GM18868 (cell line): ENCODE measurements around the gene SLX4IP.
"Not testable (repeated sequence)": the region's sequence is repeated elsewhere in the genome, so short reads cannot be mapped to it uniquely, and the experiment has no call there.

Experiments used
- ATAC-seq: cut with Tn5 transposase; IDR thresholded peaks from one replicate; pipeline ENCODE4 v1.9.1; 2021; ENCODE audit warnings: mild to moderate bottlenecking, moderate library complexity; ENCODE audit not compliant: unreplicated experiment

SLX4IP gene

DNA sequence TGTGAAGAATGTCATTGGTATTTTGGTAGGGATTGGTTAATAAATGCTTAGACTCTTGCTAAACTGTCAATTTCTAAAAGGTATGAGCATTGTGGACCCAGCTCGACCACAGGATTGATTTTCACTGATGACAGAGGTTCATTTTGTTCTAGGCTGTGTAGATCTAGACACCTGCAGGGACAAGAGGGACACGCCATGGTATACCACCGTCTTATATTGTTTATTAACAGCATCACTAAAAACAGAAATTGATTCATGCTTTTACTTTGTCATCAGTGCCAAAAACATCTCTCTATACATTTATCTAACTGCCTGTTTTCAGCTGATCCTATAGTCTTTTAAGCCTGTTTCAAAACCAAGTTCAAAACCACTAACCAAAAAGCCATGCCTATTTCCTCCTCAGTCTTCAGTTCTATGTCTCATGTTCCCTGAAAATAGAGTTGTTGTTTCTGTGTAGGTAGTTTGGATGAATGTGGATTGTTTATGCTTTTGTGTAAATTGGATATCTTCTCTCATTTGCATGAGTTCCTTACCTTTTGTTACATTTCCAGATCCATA, 128.9 kb downstream of the SLX4IP start:
- no peak for ATAC-seq

DNA sequence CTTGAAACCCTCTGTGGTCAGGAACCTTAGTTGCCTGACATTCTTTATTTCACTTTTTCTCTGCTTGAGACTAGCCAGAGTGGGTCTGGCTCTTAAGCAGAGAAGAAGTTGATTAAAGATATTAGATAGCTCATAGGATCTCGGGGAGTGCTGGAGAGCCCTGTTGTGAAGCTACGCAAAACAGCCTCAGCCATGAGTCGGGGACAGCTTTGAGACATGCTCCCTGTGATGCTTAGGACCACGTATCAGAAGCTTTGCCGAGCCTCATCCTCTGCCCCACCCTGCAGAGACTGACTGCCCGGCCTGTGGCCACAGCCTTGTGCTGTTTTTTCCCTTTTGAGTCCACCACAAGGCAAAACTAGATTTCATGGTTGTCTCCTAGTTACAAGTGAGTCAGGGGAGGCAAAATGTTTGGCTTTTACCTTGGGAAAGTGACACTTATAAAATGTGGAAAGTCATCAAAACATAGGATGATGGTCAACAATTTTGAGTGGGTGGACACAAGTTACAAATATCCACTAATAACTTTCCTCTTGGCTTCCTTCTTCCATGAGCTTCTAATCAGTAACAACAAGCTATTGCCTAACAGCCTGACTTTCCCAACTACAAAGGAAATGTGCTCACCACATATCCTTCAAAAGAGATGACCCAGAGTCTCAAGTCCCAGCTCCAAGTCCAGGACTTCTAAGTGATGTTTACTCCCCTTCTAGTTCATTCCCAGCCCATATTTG, 130.3 kb downstream of the SLX4IP start:
- no peak for ATAC-seq

DNA sequence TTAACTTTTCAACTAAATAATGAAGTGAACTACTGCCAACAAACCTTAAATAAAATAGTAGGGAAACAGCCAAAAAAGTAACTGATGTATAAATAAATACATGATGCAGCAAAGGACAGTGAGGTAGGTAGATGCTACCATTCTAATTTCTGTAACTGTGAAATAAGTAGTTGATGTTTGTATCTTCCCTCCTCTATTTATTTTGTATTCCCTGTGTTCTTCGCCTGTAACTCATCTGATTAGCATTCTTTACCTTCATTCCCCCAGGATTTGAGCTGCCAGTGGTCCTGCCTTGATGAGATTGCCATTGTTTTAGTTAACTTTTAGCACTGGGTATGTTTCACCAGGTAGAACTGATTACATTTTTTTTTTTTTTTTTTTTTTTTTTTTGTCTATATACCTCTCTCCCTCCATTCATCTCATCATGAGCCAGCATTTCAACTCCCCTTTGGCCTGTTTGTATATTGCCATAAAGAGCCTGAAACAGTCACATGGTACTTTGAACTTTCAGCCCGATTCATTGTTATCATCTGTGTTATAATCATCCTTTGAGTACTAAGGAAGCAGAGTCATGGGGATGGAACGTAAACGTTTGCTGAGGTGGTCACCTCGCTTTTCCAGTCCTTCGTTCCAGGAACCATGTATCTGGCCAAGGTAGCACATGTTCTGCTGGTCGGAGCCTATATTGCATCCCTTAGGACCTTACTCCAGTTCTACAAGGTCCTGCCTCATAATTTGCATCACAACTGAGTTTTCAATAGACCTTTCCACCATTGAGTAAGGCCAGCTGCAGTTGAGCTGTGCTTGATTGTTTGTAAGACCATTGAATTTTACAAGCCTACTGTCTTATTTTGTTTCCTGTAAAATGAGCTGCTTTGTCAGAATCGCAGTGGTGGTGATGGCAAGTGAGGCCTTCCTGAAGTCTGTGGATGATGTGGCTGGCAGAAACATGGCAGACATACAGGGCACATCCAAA, 131.1 kb downstream of the SLX4IP start:
- no peak for ATAC-seq

DNA sequence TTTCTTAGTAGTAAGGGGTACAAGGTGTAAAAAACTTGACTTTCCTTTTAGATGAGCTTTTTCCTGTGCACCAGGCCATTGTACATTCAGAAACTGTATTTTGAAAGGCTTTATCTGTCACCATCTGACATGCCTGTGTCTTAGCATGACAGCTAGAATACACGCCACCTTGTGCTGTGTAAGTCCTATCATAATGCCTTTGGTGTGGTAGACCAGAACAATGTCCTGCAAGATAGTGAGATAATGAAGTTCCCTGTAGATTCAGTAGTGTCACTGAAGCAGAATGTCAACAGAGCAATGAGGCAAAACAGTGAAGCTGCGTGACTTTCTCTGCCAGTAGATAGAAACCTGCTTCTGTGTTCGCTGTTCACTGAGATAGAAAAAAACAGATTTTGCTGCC, 132.9 kb downstream of the SLX4IP start:
- ATAC-seq, result peak; percentile 82

DNA sequence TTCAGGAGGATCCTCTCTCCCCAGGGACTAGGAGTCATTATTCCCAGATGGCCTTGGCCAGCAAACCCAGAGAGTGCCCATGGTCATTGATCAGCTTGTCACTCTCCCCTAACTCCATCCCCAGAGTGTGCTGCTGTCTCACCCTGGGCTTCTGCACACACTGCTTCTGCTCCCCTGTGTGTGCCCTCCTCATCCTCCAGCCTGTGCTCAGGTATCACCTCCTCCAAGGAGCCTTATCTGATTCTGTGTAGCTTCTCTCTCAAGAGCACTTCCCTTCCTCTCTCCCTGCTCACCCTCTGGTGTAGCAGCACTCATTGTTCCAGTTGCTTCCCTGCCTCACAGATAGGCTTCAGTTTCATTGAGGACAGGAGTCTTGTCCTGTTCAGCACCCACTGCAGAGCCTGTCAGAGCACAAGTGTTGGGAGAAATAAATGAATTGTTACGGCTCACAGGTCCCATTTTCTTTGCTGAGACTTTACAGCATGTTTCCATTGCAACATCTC, 136.3 kb downstream of the SLX4IP start:
- no peak for ATAC-seq

DNA sequence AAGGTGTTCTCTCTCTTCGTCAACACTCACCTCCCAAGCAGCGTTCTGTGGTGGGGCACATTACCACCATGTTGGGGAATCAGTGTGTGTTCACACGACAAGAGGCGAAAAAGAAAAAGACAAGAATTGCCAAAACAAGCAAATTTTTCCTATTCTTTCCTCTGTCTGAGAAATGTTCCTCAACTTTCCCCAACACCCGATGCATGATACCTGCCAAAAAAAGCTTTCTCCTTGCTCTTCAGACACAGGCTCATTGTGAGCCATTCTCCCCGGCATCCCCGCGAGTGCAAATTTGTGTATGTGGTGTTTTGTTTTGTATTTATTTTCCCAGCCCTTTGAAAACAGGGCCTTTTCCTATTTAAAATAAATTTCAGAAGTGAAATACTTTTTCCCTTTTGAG, 137.7 kb downstream of the SLX4IP start:
- ATAC-seq, result no peak

DNA sequence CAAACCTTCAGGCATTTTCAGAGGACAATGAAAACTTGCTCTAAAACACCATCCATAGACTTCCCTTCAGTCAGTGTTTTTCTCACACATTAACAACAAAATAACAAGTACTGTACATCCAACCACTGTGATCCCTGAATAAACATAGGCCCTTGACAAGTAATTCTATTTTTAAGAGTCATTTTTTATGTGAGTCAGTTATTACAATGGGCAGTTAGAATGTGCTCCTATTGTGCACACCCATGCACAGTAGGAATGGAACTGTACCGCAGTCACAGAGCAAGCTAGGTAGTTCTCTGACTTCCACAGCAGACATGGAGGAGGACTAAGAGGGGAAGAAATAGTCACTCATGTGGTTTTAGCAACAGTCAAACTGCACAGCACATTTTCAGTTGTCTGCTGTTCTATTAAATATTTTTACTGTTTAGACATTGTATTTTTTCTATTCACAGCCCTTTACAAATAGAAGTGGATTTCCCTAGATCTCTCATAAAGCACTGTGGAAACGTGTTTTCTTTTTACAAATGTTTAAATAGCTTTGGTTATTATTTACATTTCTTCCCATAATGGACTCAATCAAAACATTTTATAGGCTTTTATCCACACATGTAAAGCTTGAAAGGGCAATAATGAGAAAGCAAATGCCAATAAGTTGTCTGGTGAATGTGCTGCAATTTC, 138.3 kb downstream of the SLX4IP start:
- ATAC-seq, result no peak

DNA sequence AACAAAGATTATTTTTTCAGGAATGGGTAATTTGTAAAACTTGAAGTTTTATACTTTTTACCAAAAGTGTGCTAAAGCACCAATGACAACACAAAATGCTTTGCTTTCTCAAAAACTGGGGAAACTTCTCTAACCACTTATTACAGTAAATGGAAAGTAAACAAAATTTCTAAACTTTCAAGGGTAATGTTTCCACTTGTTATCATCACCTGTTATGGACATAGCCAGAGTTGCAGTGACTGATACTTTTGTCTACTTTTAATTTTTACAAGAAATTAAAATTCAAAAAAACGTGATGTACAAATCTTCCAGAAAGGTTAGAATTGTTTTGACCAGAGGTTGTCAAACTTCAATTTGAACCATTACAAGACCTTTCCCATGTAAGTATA, 138.8 kb downstream of the SLX4IP start:
- no peak for ATAC-seq

DNA sequence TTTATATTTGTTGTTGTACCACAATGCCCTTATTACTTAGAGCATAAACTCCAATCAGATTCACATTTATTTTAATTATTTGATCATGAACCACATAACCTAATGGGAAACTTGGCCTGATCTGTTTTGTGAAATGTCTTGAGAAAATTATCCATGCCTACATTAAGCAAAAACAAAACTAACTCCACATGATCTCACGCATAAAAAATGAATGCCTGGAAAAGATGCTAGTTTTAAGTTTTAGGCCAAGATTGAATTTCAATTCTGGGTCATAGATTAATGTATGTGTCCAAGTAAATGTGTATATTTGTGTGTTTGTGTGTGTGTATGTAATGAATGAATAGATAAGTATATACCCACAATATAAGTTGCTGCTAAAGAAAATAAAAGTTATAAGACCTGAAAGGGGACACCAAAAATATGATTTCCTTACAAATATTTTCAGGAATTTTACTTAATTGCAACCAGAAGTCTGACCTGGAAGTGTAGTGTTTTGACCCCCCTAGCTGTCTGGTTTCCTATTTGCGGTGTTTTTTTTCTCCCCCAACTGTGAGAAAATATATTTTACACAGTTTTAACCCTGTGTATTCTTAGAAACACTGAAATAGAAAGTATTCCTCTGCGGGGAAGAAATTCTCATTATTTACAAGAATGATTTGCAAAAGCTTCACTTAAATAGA, 141.4 kb downstream of the SLX4IP start:
- no peak for ATAC-seq

DNA sequence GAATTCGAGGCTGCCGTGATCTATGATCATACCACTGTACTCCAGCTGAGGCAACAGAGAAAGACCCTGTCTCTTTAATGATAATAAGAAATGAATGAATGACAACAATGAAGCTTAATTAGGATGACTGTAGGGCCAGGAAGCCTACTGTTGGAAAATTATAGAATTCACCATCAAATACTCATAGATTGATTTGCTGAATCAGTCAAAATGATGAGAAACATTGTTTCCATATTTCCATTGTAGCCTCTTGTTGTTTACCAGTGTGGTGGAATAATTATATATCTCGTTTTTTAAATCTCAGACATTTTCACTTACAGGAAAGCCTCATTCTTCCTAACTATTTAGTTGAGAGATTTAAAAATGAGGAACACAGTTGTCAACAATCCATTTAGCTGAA, 142.5 kb downstream of the SLX4IP start:
- no peak for ATAC-seq

DNA sequence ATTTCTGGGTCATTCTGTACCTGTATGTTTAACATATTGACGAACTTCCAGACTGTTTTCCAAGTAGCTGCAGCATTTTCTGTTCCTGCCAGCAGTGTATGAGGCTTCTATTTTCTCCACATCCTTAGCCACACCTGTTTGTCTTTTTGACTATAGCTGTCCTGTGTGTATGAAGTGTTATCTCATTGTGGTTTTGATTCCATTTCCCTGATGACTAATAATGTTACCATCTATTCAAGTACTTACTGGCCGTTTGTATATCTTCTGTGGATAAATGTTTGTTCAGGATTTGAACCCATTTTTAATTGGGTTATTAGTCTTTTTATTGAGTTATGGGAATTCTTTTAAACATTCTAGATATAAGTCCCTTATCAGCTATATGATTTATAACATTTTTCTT, 143.5 kb downstream of the SLX4IP start:
- ATAC-seq, result peak; percentile 74

DNA sequence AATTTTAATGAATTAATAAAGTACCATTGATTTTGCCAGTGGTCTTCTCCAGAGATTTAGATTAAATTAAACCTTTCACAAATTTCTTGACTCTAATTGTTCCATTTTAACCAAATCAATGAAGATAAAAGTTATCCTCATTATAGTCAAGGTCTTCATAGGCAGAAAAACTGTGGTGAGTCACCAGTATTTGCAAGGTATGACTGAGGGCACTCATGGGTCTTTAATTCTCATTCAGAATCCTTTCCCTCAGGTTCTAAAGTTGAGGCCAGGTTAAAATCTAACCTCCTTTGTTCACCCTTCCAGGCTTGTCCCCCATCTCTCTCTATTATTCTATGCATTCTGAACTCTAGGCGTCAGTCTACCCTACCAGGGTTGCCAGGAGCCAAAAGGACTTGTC, 144.8 kb downstream of the SLX4IP start:
- no peak for ATAC-seq

DNA sequence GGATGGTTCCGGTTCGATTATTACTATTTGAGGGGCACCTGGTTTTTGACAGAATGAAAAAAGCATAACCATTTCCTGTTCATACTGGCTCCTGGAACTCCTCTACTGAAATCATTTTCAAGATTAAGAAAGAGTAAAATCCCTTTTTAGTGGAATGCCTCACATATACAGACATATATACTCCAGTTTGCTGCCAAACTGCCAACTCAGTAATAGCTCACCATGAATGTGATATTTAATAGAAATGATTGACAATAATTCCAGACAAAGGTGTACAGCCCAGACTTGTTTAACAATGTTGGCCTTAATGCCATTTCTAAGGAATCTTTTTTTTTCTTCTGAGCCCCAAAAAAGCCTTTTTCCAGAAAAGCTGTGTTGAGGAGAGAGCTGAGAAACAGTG, 145.6 kb downstream of the SLX4IP start:
- ATAC-seq, result no peak

DNA sequence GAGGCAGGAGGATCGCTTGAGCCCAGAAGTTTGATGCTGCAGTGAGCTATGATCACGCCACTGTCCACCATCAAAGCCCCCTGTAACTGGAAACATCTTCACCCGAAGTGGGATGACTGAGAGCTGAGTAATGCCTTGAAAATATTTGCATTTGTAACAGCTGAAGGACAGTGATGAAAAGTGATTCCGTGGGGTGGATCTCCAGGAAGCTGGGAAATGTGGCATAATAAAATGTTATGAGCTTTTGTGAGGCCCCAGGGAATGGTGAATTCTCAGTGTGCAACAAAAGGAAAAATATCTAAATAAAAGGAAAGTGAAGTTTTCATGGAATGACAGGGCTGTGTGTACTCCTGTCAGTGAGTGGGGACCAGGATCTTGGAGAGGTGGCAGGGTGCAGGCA, 146.7 kb downstream of the SLX4IP start:
- ATAC-seq, result no peak

DNA sequence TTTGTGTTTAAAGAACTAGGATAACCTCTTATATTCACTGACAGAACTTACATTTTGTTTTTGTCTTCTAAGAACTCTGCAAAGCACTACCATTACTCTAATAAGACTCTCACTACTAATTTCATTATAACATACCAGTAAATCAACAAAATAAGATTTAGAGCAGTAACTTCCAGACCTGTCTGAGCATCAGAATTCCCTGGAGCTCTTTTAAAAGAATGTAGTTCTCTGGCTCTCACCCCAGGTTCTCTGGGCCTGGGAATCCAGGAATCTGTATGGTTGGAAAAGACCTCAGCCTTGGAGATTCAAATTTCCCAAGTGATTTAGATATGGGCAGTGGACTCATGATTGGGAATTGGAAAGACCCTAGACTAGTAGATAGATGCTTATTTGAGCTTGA, 149.3 kb downstream of the SLX4IP start:
- ATAC-seq, result no peak

DNA sequence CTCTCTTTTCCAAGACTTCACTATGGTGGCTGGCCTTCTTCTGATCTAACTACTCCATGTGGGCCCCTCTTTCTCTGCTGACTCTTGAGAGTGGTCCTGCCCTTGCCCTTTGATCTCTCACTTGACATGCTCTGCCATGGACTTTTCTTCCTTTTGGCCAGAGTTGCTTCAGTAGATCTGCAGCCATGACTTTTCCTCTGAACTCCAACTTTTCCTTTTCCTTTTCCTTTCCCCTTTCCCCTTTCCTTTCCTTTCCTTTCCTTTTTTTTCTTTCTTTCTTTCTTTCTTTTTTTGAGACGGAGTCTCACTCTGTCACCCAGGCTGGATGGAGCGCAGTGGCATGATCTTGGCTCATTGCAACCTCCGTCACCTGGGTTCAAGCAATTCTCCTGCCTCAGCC, 150.2 kb downstream of the SLX4IP start:
- ATAC-seq, result no peak

DNA sequence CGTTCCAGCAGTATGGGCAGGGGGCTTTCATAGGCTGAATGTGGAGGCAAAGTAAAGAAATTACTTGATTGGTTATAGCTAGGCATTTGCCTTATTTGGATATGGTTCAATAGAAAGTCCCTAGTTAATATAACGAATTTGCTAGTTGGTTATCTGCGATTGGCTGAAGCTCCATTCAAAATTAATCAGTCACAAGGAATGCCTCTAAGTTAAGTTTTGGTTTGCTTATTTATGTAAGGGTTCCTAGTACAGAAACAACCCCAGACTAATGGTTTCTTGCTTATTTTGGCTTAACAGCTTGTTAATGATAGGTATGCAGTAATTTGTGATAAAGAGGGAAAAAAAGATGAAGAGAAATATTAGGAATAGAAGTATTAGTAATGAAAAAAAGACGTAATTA, 151.2 kb downstream of the SLX4IP start:
- ATAC-seq, result no peak

DNA sequence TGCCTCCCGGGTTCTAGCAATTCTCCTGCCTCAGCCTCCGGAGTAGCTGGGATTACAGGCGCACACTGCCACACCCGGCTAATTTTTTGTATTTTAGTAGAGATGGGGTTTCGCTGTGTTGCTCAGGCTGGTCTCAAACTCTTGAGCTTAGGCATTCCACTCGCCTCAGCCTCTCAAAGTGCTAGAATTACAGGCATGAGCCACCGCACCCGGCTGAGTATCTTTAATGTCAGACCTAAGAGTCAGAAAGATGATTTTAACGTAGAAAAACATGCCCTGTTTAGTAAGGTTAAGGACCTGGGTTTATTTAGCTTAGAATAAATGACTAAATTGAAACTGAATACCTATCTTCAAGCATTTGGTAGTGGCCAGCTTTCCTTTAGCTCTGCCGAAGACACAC, 155.3 kb downstream of the SLX4IP start:
- ATAC-seq, result not testable (repeated sequence)

DNA sequence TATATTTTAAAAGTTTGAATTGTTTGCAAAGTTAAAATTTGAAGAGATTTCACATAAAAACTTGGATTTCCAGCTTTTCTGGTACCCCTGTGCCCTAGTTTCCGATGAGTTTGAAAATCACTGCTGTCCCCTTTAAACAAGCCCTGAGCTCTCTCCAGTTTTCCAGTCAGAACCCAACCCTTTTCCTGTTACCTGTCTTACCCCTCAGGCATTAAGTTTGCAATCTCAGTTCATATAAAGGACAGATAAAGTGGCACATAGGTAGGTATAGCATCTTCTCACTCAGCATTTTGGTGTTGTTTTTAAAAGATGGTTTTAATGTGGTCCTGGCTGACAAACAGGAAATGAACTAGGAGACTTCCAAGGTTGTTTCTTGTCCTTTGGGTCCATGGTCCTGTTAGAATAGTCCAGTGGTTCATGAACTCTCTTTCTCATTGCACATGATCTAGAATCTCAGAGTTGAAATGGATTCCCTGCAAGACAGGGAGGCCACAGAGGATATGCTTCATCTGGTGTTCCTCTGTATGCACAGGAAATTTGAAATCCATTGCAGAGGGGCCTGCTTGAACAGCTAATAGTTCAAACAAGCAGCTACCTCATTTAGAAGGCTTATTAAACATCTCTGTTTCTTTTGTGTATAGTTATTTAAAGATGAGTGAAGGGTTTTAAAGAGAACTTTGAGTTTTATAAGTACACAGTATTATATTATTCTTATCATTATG, 156.0 kb downstream of the SLX4IP start:
- ATAC-seq, result no peak
